HepG2 (cell line): ENCODE results near the gene GPR183. TPM values are rescaled to one million over a fixed set of nuclear protein-coding genes. Genes with fewer than 3 reads are reported as not detected.

Experiments used
- CEBPG ChIP-seq: IDR thresholded peaks from 2 replicates; pipeline ENCODE4 v1.6.1; 2016
- ELF3 ChIP-seq: IDR thresholded peaks from 2 replicates; pipeline ENCODE4 v1.6.1; 2016; ENCODE audit warnings: missing genetic modification reagents, missing compliant biosample characterization
- GZF1 ChIP-seq: sonication (generic); formaldehyde crosslinking; IDR thresholded peaks from 2 replicates; pipeline ENCODE4 v1.5.1; 2020; ENCODE audit warnings: mild to moderate bottlenecking, missing genetic modification reagents
- HNF4G ChIP-seq, 2 experiments: sonication (generic) in 1 of 2; formaldehyde crosslinking in 1 of 2; IDR thresholded peaks; 2 replicates each; pipeline versions ENCODE4 v1.4.0 to v1.6.1; 2011 to 2020; ENCODE audit warnings: borderline replicate concordance in 2 of 2, low read depth in 2 of 2, mild to moderate bottlenecking in 2 of 2, low read length in 1 of 2, missing genetic modification reagents in 1 of 2, moderate library complexity in 1 of 2
- KAT7 ChIP-seq: IDR thresholded peaks from 2 replicates; pipeline ENCODE4 v1.6.1; 2018; ENCODE audit warnings: borderline replicate concordance, missing compliant biosample characterization
- LCORL ChIP-seq, 2 experiments: fragments of 450-650 bp in 1 of 2; sonication (generic) in 1 of 2; formaldehyde crosslinking in 1 of 2; IDR thresholded peaks; 2 replicates each; pipeline versions ENCODE4 v1.5.0 to v1.6.1; 2017 to 2020; ENCODE audit warnings: antibody characterized with exemption in 1 of 2, missing genetic modification reagents in 1 of 2
- MXD4 ChIP-seq: IDR thresholded peaks from 2 replicates; pipeline ENCODE4 v1.6.1; 2016; ENCODE audit warnings: mild to moderate bottlenecking, missing biosample characterization, missing genetic modification reagents
- NCOA2 ChIP-seq: sonication (generic); formaldehyde crosslinking; IDR thresholded peaks from 2 replicates; pipeline ENCODE4 v1.8.0; 2022; ENCODE audit warnings: inconsistent platforms
- NR2F2 ChIP-seq: IDR thresholded peaks from 2 replicates; pipeline ENCODE4 v1.6.1; 2012; ENCODE audit warnings: low read depth, inconsistent platforms, borderline replicate concordance
- STAT5B ChIP-seq: sonication (generic); formaldehyde crosslinking; IDR thresholded peaks from 2 replicates; pipeline ENCODE4 v1.4.0; 2020; ENCODE audit warnings: missing genetic modification reagents
- TAF1 ChIP-seq: sonication (generic); formaldehyde crosslinking; IDR thresholded peaks from 2 replicates; pipeline ENCODE4 v1.4.0; 2020; ENCODE audit warnings: missing genetic modification reagents
- TFE3 ChIP-seq: IDR thresholded peaks from 2 replicates; pipeline ENCODE4 v1.6.1; 2016
- TSC22D2 ChIP-seq: sonication (generic); formaldehyde crosslinking; IDR thresholded peaks from 2 replicates; pipeline ENCODE4 v1.5.1; 2020; ENCODE audit warnings: missing genetic modification reagents, mild to moderate bottlenecking, borderline replicate concordance
- ZFP37 ChIP-seq: sonication (generic); formaldehyde crosslinking; IDR thresholded peaks from 2 replicates; pipeline ENCODE4 v1.4.0; 2020; ENCODE audit warnings: missing genetic modification reagents, borderline replicate concordance
- ZNF17 ChIP-seq: sonication (generic); formaldehyde crosslinking; IDR thresholded peaks from 2 replicates; pipeline ENCODE4 v1.5.0; 2020; ENCODE audit warnings: mild to moderate bottlenecking, missing genetic modification reagents
- ZNF20 ChIP-seq: sonication (generic); formaldehyde crosslinking; IDR thresholded peaks from 2 replicates; pipeline ENCODE4 v1.4.0; 2020; ENCODE audit warnings: mild to moderate bottlenecking, moderate library complexity, missing genetic modification reagents
- ZNF225 ChIP-seq: sonication (generic); formaldehyde crosslinking; IDR thresholded peaks from 2 replicates; pipeline ENCODE4 v1.4.0; 2020; ENCODE audit warnings: mild to moderate bottlenecking, missing genetic modification reagents
- ZNF331 ChIP-seq: sonication (generic); formaldehyde crosslinking; IDR thresholded peaks from 2 replicates; pipeline ENCODE4 v1.4.0; 2020; ENCODE audit warnings: missing genetic modification reagents
- ZNF354B ChIP-seq: sonication (generic); formaldehyde crosslinking; IDR thresholded peaks from 2 replicates; pipeline ENCODE4 v1.8.0; 2022; ENCODE audit warnings: mild to moderate bottlenecking, missing genetic modification reagents
- ZNF496 ChIP-seq: sonication (generic); formaldehyde crosslinking; IDR thresholded peaks from 2 replicates; pipeline ENCODE4 v1.8.1; 2023; ENCODE audit warnings: mild to moderate bottlenecking, moderate library complexity, missing genetic modification reagents; ENCODE audit not compliant: insufficient replicate concordance
- ZNF558 ChIP-seq: sonication (generic); formaldehyde crosslinking; IDR thresholded peaks from 2 replicates; pipeline ENCODE4 v1.9.0; 2022; ENCODE audit warnings: mild to moderate bottlenecking, missing genetic modification reagents, borderline replicate concordance
- ZNF619 ChIP-seq: sonication (generic); formaldehyde crosslinking; IDR thresholded peaks from 2 replicates; pipeline ENCODE4 v1.4.0; 2020; ENCODE audit warnings: mild to moderate bottlenecking, missing genetic modification reagents
- ZNF644 ChIP-seq: IDR thresholded peaks from 2 replicates; pipeline ENCODE4 v1.6.1; 2016; ENCODE audit warnings: low read depth
- ZNF724P ChIP-seq: sonication (generic); formaldehyde crosslinking; IDR thresholded peaks from 2 replicates; pipeline ENCODE4 v1.8.0; 2022; ENCODE audit warnings: missing genetic modification reagents, borderline replicate concordance
- ZNF777 ChIP-seq: sonication (generic); formaldehyde crosslinking; IDR thresholded peaks from 2 replicates; pipeline ENCODE4 v1.4.0; 2020; ENCODE audit warnings: missing genetic modification reagents
- ZSCAN21 ChIP-seq: sonication (generic); formaldehyde crosslinking; IDR thresholded peaks from 2 replicates; pipeline ENCODE4 v1.8.0; 2022; ENCODE audit warnings: mild to moderate bottlenecking, missing genetic modification reagents, moderate library complexity, borderline replicate concordance
- polyA plus RNA-seq, 8 experiments: library from polyadenylated mRNA; depleted of rRNA in 3 of 8; stranded (reverse) in 7 of 8; unstranded in 1 of 8; fragments of >200 nt; fragmentation: Illumina TruSeq in 4 of 8; extraction: Trizol in 4 of 8; gene quantifications; 2 replicates each; pipeline versions ENCODE4 v1.2.1 to v1.2.3, GENCODE V29; 2011 to 2016; ENCODE audit warnings: low read depth in 4 of 8, missing spikeins in 1 of 8, mixed read lengths in 1 of 8; ENCODE audit not compliant: insufficient read depth in 1 of 8
- total RNA-seq, 5 experiments: library from RNA; depleted of rRNA; stranded (reverse); fragments of >200 nt; fragmentation: Illumina TruSeq; extraction: Trizol; gene quantifications; 2 replicates each; pipeline ENCODE4 v1.2.3, GENCODE V29; 2016; ENCODE audit warnings: low read depth in 1 of 5
- TF ChIP-seq, protein P1 (sequence below): sonication (generic); formaldehyde crosslinking; IDR thresholded peaks from 2 replicates; pipeline ENCODE4 v1.8.1; 2022; ENCODE audit warnings: low read depth, mild to moderate bottlenecking, missing genetic modification reagents
- TF ChIP-seq, protein P2 (sequence below): sonication (generic); formaldehyde crosslinking; IDR thresholded peaks from 2 replicates; pipeline ENCODE4 v1.4.0; 2020; ENCODE audit warnings: mild to moderate bottlenecking, low read depth, missing genetic modification reagents

GPR183 gene
- total and polyA plus RNA-seq, 2 of the 13 experiments (the other 11 are each of a cell fraction or from before 2014, with no cell fraction given), result not detected

DNA sequence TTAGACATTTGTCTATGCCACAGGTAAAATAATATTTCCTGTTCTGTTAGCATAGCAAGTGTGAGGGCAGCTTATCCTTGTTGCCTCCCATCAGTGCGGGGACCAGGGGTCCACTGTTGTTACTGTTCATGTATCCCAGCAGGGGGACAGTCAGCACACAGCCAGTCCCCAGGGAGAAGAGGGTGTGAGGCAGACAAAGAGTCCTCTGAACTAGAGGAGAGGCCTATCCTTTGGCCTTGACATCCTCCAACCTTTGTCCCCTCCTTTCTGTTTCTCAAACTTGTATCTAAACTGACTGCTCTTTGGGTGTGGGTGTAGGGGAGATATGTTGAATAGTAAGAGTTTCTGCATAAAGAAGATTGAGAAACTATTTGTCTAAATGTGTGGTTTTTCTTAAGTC, 46.1 kb downstream of the GPR183 start (continued):
- TF ChIP-seq ZNF777 (CRISPR knock-in tag) (no peak), GZF1 (CRISPR knock-in tag) (no peak), ZNF20 (CRISPR knock-in tag) (no peak), ZNF225 (CRISPR knock-in tag) (no peak), KAT7 (no peak), MXD4 (CRISPR knock-in tag) (no peak), ZNF644 (CRISPR knock-in tag) (peak; percentile 33; the same call in 1 of the 2 replicates), ZFP37 (no peak), NR2F2 (no peak), LCORL (IDR thresholded peaks at IDR 0.05) (no peak), LCORL (CRISPR knock-in tag; IDR thresholded peaks at IDR 0.05) (no peak), STAT5B (CRISPR knock-in tag) (no peak), HNF4G (IDR thresholded peaks at IDR 0.05; ENCODE audit: borderline replicate concordance, low read depth, low read length) (peak; percentile 65), HNF4G (CRISPR knock-in tag; IDR thresholded peaks at IDR 0.05; ENCODE audit: borderline replicate concordance, low read depth) (no peak), TSC22D2 (CRISPR knock-in tag) (no peak), ZNF17 (CRISPR knock-in tag) (no peak), ZNF724P (no peak), CEBPG (CRISPR knock-in tag) (no peak), ZNF331 (CRISPR knock-in tag) (no peak), ZNF354B (no peak), ELF3 (no peak), TFE3 (CRISPR knock-in tag) (no peak), NCOA2 (CRISPR knock-in tag) (0 out of 2 replicates have a peak, but pooled peaks have one; percentile 9), TAF1 (CRISPR knock-in tag) (no peak), ZNF558 (CRISPR knock-in tag) (no peak), ZNF619 (no peak), ZNF496 (CRISPR knock-in tag) (no peak), ZSCAN21 (CRISPR knock-in tag) (no peak)
- TF ChIP-seq, protein P1, sequence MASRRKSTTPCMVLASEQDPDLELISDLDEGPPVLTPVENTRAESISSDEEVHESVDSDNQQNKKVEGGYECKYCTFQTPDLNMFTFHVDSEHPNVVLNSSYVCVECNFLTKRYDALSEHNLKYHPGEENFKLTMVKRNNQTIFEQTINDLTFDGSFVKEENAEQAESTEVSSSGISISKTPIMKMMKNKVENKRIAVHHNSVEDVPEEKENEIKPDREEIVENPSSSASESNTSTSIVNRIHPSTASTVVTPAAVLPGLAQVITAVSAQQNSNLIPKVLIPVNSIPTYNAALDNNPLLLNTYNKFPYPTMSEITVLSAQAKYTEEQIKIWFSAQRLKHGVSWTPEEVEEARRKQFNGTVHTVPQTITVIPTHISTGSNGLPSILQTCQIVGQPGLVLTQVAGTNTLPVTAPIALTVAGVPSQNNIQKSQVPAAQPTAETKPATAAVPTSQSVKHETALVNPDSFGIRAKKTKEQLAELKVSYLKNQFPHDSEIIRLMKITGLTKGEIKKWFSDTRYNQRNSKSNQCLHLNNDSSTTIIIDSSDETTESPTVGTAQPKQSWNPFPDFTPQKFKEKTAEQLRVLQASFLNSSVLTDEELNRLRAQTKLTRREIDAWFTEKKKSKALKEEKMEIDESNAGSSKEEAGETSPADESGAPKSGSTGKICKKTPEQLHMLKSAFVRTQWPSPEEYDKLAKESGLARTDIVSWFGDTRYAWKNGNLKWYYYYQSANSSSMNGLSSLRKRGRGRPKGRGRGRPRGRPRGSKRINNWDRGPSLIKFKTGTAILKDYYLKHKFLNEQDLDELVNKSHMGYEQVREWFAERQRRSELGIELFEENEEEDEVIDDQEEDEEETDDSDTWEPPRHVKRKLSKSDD (CRISPR knock-in tag), result no peak
- TF ChIP-seq, protein P2, sequence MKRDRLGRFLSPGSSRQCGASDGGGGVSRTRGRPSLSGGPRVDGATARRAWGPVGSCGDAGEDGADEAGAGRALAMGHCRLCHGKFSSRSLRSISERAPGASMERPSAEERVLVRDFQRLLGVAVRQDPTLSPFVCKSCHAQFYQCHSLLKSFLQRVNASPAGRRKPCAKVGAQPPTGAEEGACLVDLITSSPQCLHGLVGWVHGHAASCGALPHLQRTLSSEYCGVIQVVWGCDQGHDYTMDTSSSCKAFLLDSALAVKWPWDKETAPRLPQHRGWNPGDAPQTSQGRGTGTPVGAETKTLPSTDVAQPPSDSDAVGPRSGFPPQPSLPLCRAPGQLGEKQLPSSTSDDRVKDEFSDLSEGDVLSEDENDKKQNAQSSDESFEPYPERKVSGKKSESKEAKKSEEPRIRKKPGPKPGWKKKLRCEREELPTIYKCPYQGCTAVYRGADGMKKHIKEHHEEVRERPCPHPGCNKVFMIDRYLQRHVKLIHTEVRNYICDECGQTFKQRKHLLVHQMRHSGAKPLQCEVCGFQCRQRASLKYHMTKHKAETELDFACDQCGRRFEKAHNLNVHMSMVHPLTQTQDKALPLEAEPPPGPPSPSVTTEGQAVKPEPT (CRISPR knock-in tag), result no peak
